ENCODE results near the gene POLRMT.

POLRMT gene

GRCh38 chr19:597406-598315 is 35.7 kb downstream of the POLRMT start:
- H3K9me3 ChIP-seq (ENCODE audit: severe bottlenecking) = no peaks in the 10 kb centered on the region
- no peak overlapping the region for H3K27ac ChIP-seq (ENCODE audit: poor library complexity, severe bottlenecking)
- no peaks in the 10 kb centered on the region for H3K36me3 ChIP-seq (ENCODE audit: low read depth)
- no peak for ATAC-seq (ENCODE audit: low read depth)
- TF ChIP-seq, protein P1, sequence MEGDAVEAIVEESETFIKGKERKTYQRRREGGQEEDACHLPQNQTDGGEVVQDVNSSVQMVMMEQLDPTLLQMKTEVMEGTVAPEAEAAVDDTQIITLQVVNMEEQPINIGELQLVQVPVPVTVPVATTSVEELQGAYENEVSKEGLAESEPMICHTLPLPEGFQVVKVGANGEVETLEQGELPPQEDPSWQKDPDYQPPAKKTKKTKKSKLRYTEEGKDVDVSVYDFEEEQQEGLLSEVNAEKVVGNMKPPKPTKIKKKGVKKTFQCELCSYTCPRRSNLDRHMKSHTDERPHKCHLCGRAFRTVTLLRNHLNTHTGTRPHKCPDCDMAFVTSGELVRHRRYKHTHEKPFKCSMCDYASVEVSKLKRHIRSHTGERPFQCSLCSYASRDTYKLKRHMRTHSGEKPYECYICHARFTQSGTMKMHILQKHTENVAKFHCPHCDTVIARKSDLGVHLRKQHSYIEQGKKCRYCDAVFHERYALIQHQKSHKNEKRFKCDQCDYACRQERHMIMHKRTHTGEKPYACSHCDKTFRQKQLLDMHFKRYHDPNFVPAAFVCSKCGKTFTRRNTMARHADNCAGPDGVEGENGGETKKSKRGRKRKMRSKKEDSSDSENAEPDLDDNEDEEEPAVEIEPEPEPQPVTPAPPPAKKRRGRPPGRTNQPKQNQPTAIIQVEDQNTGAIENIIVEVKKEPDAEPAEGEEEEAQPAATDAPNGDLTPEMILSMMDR (IDR thresholded peaks at IDR 0.05; ENCODE audit: poor library complexity, severe bottlenecking) = no peak
- H3K4me3 ChIP-seq (ENCODE audit: severe bottlenecking) = no peak overlapping the region
- H3K27me3 ChIP-seq (ENCODE audit: insufficient read depth, poor library complexity, severe bottlenecking) = no peaks in the 10 kb centered on the region
- no peaks in the 10 kb centered on the region for H3K4me1 ChIP-seq (ENCODE audit: insufficient read depth, poor library complexity, severe bottlenecking)
- DNase-seq (ENCODE audit: low spot score) = no peak

DNA sequence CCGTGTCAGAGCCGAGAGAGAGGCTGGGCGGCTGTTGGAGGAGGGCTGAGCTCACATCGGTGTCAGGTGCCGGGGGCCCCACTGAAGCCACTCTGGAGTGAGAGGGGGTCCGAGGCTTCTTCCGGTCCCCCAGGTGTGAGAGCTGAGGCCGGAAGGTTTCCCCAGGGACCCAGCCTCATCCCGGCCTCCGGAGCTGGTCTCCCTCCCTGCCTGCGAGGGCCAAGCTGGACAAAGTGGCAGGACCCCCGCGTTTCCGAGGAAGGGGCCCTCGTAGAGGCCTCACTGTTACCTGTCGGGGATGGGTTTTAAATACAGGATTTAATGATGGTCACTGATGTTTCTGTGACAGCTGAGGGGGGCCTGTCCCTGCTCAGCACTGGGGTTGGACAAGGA is 37.1 kb downstream of the POLRMT start:
- peaks cover 7% of the 10 kb centered on the region for H3K27me3 ChIP-seq (ENCODE audit: insufficient read depth, poor library complexity, severe bottlenecking)
- DNase-seq (ENCODE audit: low spot score) (no peak), ATAC-seq (ENCODE audit: low read depth) (no peak)
- no peak overlapping the region for H3K27ac ChIP-seq (ENCODE audit: poor library complexity, severe bottlenecking)
- TF ChIP-seq, protein P1 (IDR thresholded peaks at IDR 0.05; ENCODE audit: poor library complexity, severe bottlenecking) = no peak
- H3K4me3 ChIP-seq (ENCODE audit: severe bottlenecking) = no peak overlapping the region
- no peaks in the 10 kb centered on the region for H3K9me3 ChIP-seq (ENCODE audit: severe bottlenecking)
- H3K4me1 ChIP-seq (ENCODE audit: insufficient read depth, poor library complexity, severe bottlenecking) = no peaks in the 10 kb centered on the region
- H3K36me3 ChIP-seq (ENCODE audit: low read depth) = no peaks in the 10 kb centered on the region

- DNase-seq (ENCODE audit: low spot score) (no peak), ATAC-seq (ENCODE audit: low read depth) (no peak; the same call in 2 of the 3 replicates)
- H3K4me1 ChIP-seq (ENCODE audit: insufficient read depth, poor library complexity, severe bottlenecking) = no peaks in the 10 kb centered on the region
- H3K27me3 ChIP-seq (ENCODE audit: insufficient read depth, poor library complexity, severe bottlenecking) = peaks cover 13% of the 10 kb centered on the region
- H3K4me3 ChIP-seq (ENCODE audit: severe bottlenecking) = no peak overlapping the region
- H3K9me3 ChIP-seq (ENCODE audit: severe bottlenecking) = no peaks in the 10 kb centered on the region
- TF ChIP-seq, protein P1 (IDR thresholded peaks at IDR 0.05; ENCODE audit: poor library complexity, severe bottlenecking) = no peak
- H3K27ac ChIP-seq (ENCODE audit: poor library complexity, severe bottlenecking) = no peak overlapping the region
- no peaks in the 10 kb centered on the region for H3K36me3 ChIP-seq (ENCODE audit: low read depth)
Measured at GRCh38 chr19:595326-596262, 37.7 kb downstream of the POLRMT start.

GRCh38 chr19:594265-594870 is 39.0 kb downstream of the POLRMT start:
- DNase-seq (ENCODE audit: low spot score) (no peak), ATAC-seq (ENCODE audit: low read depth) (no peak)
- no peaks in the 10 kb centered on the region for H3K36me3 ChIP-seq (ENCODE audit: low read depth)
- no peaks in the 10 kb centered on the region for H3K4me1 ChIP-seq (ENCODE audit: insufficient read depth, poor library complexity, severe bottlenecking)
- TF ChIP-seq, protein P1 (IDR thresholded peaks at IDR 0.05; ENCODE audit: poor library complexity, severe bottlenecking) = no peak
- H3K9me3 ChIP-seq (ENCODE audit: severe bottlenecking) = no peaks in the 10 kb centered on the region
- H3K27ac ChIP-seq (ENCODE audit: poor library complexity, severe bottlenecking) = no peak overlapping the region
- H3K27me3 ChIP-seq (ENCODE audit: insufficient read depth, poor library complexity, severe bottlenecking) = peaks cover 18% of the 10 kb centered on the region
- H3K4me3 ChIP-seq (ENCODE audit: severe bottlenecking) = no peak overlapping the region
